Astrocyte (in vitro differentiated cells and primary cell): ENCODE data around the gene TMEM161B. TPM values are rescaled to one million over a fixed set of nuclear protein-coding genes. Genes with fewer than 3 reads are reported as not detected.

Experiments used
- DNase-seq: peaks from one replicate; pipeline ENCODE4 v3.0.0-alpha.2; 2010; ENCODE audit warnings: low read depth
- FAIRE-seq: peaks from 2 replicates; lab custom pipeline; 2011; peaks lifted over from hg19 to GRCh38; lab: Jason Lieb, UNC
- H2AFZ ChIP-seq: 2 replicates; pipeline ENCODE4 v1.6.0; 2012; ENCODE audit warnings: low read depth, low read length, inconsistent platforms
- H3K27ac ChIP-seq: 2 replicates; pipeline ENCODE4 v1.5.1; 2011; ENCODE audit warnings: low read depth, low read length, inconsistent platforms
- H3K27me3 ChIP-seq: 2 replicates; pipeline ENCODE4 v1.6.0; 2011; ENCODE audit warnings: low read length, inconsistent platforms; ENCODE audit not compliant: insufficient read depth
- H3K36me3 ChIP-seq: 2 replicates; pipeline ENCODE4 v1.5.1; 2011; ENCODE audit warnings: low read length, inconsistent platforms; ENCODE audit not compliant: insufficient read depth
- H3K4me1 ChIP-seq: 2 replicates; pipeline ENCODE4 v1.5.1; 2011; ENCODE audit warnings: low read length, inconsistent platforms; ENCODE audit not compliant: insufficient read depth
- H3K4me2 ChIP-seq: 2 replicates; pipeline ENCODE4 v1.6.0; 2012; ENCODE audit warnings: low read length, inconsistent platforms
- H3K4me3 ChIP-seq: 2 replicates; pipeline ENCODE4 v1.5.1; 2011; ENCODE audit warnings: low read depth, mild to moderate bottlenecking, low read length, inconsistent platforms; ENCODE audit not compliant: insufficient read depth
- H3K79me2 ChIP-seq: 2 replicates; pipeline ENCODE4 v1.6.0; 2012; ENCODE audit warnings: mild to moderate bottlenecking, low read length, inconsistent platforms; ENCODE audit not compliant: insufficient read depth
- H3K9ac ChIP-seq: 2 replicates; pipeline ENCODE4 v1.6.0; 2012; ENCODE audit warnings: mild to moderate bottlenecking, low read length, inconsistent platforms
- H3K9me3 ChIP-seq: 2 replicates; pipeline ENCODE4 v1.5.1; 2012; ENCODE audit warnings: low read depth, mild to moderate bottlenecking, low read length, inconsistent platforms; ENCODE audit not compliant: insufficient read depth
- H4K20me1 ChIP-seq: 2 replicates; pipeline ENCODE4 v1.6.0; 2012; ENCODE audit warnings: low read length, inconsistent platforms; ENCODE audit not compliant: insufficient read depth
- H3K27ac Mint-ChIP-seq: one replicate; pipeline ENCODE4 v1.8.0; 2021; ENCODE audit warnings: mild to moderate bottlenecking, mixed read lengths; ENCODE audit not compliant: unreplicated experiment
- H3K27me3 Mint-ChIP-seq: one replicate; pipeline ENCODE4 v1.8.0; 2021; ENCODE audit warnings: low read depth, mixed read lengths; ENCODE audit not compliant: unreplicated experiment
- H3K36me3 Mint-ChIP-seq: one replicate; pipeline ENCODE4 v1.8.0; 2021; ENCODE audit warnings: low read depth, mixed read lengths; ENCODE audit not compliant: unreplicated experiment
- H3K4me1 Mint-ChIP-seq: one replicate; pipeline ENCODE4 v1.8.0; 2021; ENCODE audit warnings: low read depth, mixed read lengths; ENCODE audit not compliant: unreplicated experiment
- H3K4me3 Mint-ChIP-seq: one replicate; pipeline ENCODE4 v1.8.0; 2021; ENCODE audit warnings: mild to moderate bottlenecking, moderate library complexity, mixed read lengths; ENCODE audit not compliant: unreplicated experiment
- H3K9me3 Mint-ChIP-seq: one replicate; pipeline ENCODE4 v1.8.0; 2021; ENCODE audit warnings: mild to moderate bottlenecking, mixed read lengths; ENCODE audit not compliant: unreplicated experiment
- EZH2 ChIP-seq: IDR thresholded peaks from 2 replicates; pipeline ENCODE4 v1.6.1; 2012; ENCODE audit warnings: mild to moderate bottlenecking, low read length, inconsistent platforms; ENCODE audit not compliant: insufficient read depth
- total RNA-seq: library from RNA; stranded (reverse); gene quantifications from 2 replicates; pipeline ENCODE4 v1.2.1, GENCODE V29; 2021
- TF ChIP-seq, protein P1 (sequence below): IDR thresholded peaks from 2 replicates; pipeline ENCODE4 v1.5.1; 2011; ENCODE audit warnings: low read depth, mild to moderate bottlenecking, inconsistent platforms, low read length, moderate library complexity; ENCODE audit not compliant: insufficient read depth

Gene TMEM161B
- total RNA-seq, 1 donor from 2014 or later, result 10.8 TPM

DNA sequence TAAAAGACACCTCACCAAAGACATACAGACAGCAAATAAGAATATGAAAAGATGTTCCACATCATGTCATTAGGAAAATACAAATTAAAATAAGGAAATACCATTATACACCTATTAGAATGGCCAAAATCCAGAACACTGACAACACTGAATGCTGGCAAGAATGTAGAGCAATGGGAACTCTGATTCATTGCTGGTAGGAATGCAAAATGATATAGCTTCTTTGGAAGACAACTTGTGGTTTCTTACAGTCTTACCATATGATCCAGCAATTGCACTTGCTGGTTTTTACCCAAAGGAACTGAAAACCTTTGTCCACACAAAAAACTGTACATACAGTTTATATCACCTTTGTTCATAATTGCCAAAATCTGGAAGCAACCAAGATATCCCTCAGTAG lies 6.5 kb downstream of the TMEM161B start:
- Mint-ChIP-seq H3K4me1 (peaks cover 10% of the 10 kb centered on the region), H3K27ac (no peak overlapping the region), H3K4me3 (no peak overlapping the region), H3K27me3 (no peaks in the 10 kb centered on the region), H3K36me3 (peaks cover 2% of the 10 kb centered on the region), H3K9me3 (peaks cover 6% of the 10 kb centered on the region)
- no peaks in the 10 kb centered on the region for H3K27me3 ChIP-seq
- FAIRE-seq, result peak; percentile 80
- DNase-seq, result peak; percentile 80
- H3K79me2 ChIP-seq, result peaks cover 100% of the 10 kb centered on the region
- H3K4me1 ChIP-seq, result no peaks in the 10 kb centered on the region
- H3K4me3 ChIP-seq, result no peak overlapping the region
- no peak overlapping the region for H2AFZ ChIP-seq
- no peak for TF ChIP-seq EZH2
- TF ChIP-seq, protein P1, sequence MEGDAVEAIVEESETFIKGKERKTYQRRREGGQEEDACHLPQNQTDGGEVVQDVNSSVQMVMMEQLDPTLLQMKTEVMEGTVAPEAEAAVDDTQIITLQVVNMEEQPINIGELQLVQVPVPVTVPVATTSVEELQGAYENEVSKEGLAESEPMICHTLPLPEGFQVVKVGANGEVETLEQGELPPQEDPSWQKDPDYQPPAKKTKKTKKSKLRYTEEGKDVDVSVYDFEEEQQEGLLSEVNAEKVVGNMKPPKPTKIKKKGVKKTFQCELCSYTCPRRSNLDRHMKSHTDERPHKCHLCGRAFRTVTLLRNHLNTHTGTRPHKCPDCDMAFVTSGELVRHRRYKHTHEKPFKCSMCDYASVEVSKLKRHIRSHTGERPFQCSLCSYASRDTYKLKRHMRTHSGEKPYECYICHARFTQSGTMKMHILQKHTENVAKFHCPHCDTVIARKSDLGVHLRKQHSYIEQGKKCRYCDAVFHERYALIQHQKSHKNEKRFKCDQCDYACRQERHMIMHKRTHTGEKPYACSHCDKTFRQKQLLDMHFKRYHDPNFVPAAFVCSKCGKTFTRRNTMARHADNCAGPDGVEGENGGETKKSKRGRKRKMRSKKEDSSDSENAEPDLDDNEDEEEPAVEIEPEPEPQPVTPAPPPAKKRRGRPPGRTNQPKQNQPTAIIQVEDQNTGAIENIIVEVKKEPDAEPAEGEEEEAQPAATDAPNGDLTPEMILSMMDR, result no peak
- H3K9me3 ChIP-seq, result no peaks in the 10 kb centered on the region
- no peak overlapping the region for H3K27ac ChIP-seq
- H3K36me3 ChIP-seq, result no peaks in the 10 kb centered on the region
- no peak overlapping the region for H3K4me2 ChIP-seq
- no peak overlapping the region for H3K9ac ChIP-seq
- H4K20me1 ChIP-seq, result peaks cover 43% of the 10 kb centered on the region

DNA sequence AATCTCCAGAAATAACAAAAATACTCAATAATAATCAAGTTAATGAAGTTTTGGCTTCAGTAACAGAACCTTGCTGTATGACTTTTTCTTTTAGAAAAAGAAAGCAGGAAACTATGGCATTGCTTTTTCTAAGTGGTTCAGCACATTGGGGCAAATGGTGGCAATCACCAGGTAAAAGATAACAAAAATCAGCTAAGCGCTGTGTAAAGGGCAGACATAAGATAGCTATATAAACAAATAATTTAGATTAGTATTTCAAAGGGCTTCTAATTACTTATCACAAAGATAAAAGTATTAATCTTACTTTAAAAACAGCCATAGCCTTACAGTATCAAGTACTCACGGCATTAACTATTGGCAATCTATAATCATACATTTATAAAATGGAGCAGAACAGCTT lies 10.0 kb downstream of the TMEM161B start:
- no peaks in the 10 kb centered on the region for H3K27me3 ChIP-seq
- no peaks in the 10 kb centered on the region for H3K36me3 Mint-ChIP-seq
- DNase-seq (no peak), FAIRE-seq (no peak)
- no peaks in the 10 kb centered on the region for H3K9me3 Mint-ChIP-seq
- no peak overlapping the region for H3K4me3 Mint-ChIP-seq
- no peaks in the 10 kb centered on the region for H3K27me3 Mint-ChIP-seq
- no peak overlapping the region for H3K4me3 ChIP-seq
- peaks cover 49% of the 10 kb centered on the region for H4K20me1 ChIP-seq
- H3K27ac Mint-ChIP-seq, result no peak overlapping the region
- H3K79me2 ChIP-seq, result peaks cover 98% of the 10 kb centered on the region
- TF ChIP-seq, protein P1, result no peak
- TF ChIP-seq EZH2, result no peak
- H3K4me2 ChIP-seq, result no peak overlapping the region
- no peaks in the 10 kb centered on the region for H3K36me3 ChIP-seq
- H3K4me1 Mint-ChIP-seq, result peaks cover 16% of the 10 kb centered on the region
- H3K4me1 ChIP-seq, result no peaks in the 10 kb centered on the region
- no peak overlapping the region for H3K27ac ChIP-seq
- H3K9me3 ChIP-seq, result no peaks in the 10 kb centered on the region
- no peak overlapping the region for H3K9ac ChIP-seq
- H2AFZ ChIP-seq, result no peak overlapping the region

DNA sequence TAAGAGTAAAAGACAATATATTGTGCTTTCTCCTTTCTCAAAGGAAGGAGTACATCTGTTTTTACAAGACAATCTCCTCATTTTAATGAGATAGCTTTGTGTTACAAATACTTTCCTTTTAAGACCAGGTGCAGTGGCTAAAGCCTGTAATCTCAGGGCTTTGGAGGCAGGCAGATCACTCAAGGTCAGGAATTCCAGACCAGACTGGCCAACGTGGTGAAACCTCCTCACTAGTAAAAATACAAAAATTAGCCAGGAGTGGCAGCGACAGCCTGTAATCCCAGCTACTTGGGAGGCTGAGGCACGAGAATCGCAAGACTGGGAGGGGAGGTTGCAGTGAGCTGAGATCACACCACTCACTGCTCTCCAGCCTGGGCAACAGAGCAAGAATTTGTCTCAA lies 11.8 kb downstream of the TMEM161B start:
- Mint-ChIP-seq H3K36me3 (no peaks in the 10 kb centered on the region), H3K9me3 (no peaks in the 10 kb centered on the region), H3K27me3 (no peaks in the 10 kb centered on the region), H3K4me3 (no peak overlapping the region), H3K27ac (no peak overlapping the region), H3K4me1 (peaks cover 8% of the 10 kb centered on the region)
- DNase-seq (no peak), FAIRE-seq (peak; percentile 43)
- Histone ChIP-seq H3K27me3 (no peaks in the 10 kb centered on the region), H4K20me1 (peaks cover 39% of the 10 kb centered on the region), H3K27ac (no peak overlapping the region), H3K9me3 (no peaks in the 10 kb centered on the region), H3K4me2 (no peak overlapping the region), H2AFZ (no peak overlapping the region), H3K9ac (no peak overlapping the region), H3K79me2 (peaks cover 98% of the 10 kb centered on the region), H3K36me3 (no peaks in the 10 kb centered on the region), H3K4me3 (no peak overlapping the region), H3K4me1 (no peaks in the 10 kb centered on the region)
- TF ChIP-seq, protein P1, result no peak
- no peak for TF ChIP-seq EZH2
